SJSA1 (cell line): Measurements from ENCODE around the gene OR13H1. TPM values are rescaled to one million over a fixed set of nuclear protein-coding genes. Genes with fewer than 3 reads are reported as not detected.
"Not testable (repeated sequence)": the region's sequence is repeated elsewhere in the genome, so short reads cannot be mapped to it uniquely, and the experiment has no call there.

ENCODE experiments used
- DNase-seq, 2 experiments: peaks; one replicate each; pipeline ENCODE4 v3.0.0-alpha.2; 2015 to 2020; ENCODE audit warnings: low spot score in 2 of 2, low read depth in 1 of 2
- H3K27ac ChIP-seq: fragments of 250-450 bp; sonication (Bioruptor Pico); 2 replicates; pipeline ENCODE4 v1.5.1; 2020; ENCODE audit warnings: mild to moderate bottlenecking, moderate library complexity
- H3K27me3 ChIP-seq: fragments of 250-450 bp; sonication (Bioruptor Pico); replicated peaks from 2 replicates; pipeline ENCODE4 v1.5.1; 2020; ENCODE audit warnings: mild to moderate bottlenecking, moderate library complexity
- H3K36me3 ChIP-seq: fragments of 250-450 bp; sonication (Bioruptor Pico); 2 replicates; pipeline ENCODE4 v1.5.1; 2020; ENCODE audit warnings: mild to moderate bottlenecking
- H3K4me1 ChIP-seq: fragments of 250-450 bp; sonication (Bioruptor Pico); replicated peaks from 2 replicates; pipeline ENCODE4 v1.6.1; 2021; ENCODE audit warnings: mild to moderate bottlenecking
- H3K4me3 ChIP-seq: fragments of 250-450 bp; sonication (Bioruptor Pico); 2 replicates; pipeline ENCODE4 v1.5.1; 2020; ENCODE audit warnings: mild to moderate bottlenecking
- H3K9me3 ChIP-seq: fragments of 250-450 bp; sonication (Bioruptor Pico); replicated peaks from 2 replicates; pipeline ENCODE4 v1.5.1; 2020; ENCODE audit warnings: mild to moderate bottlenecking
- total RNA-seq: library from RNA; depleted of rRNA; stranded (reverse); fragments of >200 nt; shearing (Covaris generic); gene quantifications from 2 replicates; pipeline ENCODE4 v1.2.3, GENCODE V29; 2014

Gene OR13H1
- total RNA-seq, 1 experiment from 2014 or later = not detected

DNA sequence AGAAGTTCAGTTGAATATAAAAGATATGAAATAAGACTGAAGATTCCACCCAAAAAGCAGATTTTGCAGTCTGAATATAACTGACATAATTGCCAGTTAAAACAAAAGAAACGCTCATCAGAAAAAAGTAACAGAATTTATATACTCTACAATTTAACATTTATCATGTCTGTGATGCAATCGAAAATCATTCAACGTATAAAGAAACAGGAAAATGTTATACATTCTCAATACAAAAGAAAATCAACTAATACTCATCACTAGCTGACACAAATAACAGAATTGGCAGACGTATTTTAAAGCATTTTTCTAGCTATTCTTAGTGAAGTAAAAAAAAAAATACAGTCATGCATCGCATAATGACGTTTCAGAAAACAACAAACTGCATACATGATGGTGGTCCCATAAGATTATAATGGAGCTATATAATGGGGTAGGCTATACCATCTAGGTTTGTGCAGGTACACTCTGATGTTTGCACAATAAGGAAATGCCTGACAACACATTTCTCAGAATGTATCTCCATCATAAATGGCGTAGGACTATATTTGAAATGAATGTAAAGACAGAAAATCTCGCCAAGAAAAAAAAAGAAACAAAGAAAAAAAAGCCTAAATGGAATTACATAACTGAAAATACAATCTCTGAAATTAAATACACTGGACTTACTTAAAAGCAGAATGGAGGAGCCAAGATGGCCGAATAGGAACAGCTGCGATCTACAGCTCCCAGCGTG, 34.3 kb downstream of the OR13H1 start:
- H3K4me1 ChIP-seq = no peaks in the 10 kb centered on the region
- no peaks in the 10 kb centered on the region for H3K36me3 ChIP-seq
- no peak overlapping the region for H3K27ac ChIP-seq
- no peak overlapping the region for H3K4me3 ChIP-seq
- no peaks in the 10 kb centered on the region for H3K9me3 ChIP-seq
- H3K27me3 ChIP-seq = no peaks in the 10 kb centered on the region
- DNase-seq = no peak

- DNase-seq, H3K4me1 ChIP-seq, H3K4me3 ChIP-seq, H3K27ac ChIP-seq, H3K27me3 ChIP-seq, H3K36me3 ChIP-seq, H3K9me3 ChIP-seq: not testable (repeated sequence)
Observed at GRCh38 chrX:131578735-131579367, 35.0 kb downstream of the OR13H1 start.

- no peak overlapping the region for H3K27ac ChIP-seq
- no peaks in the 10 kb centered on the region for H3K9me3 ChIP-seq
- no peaks in the 10 kb centered on the region for H3K27me3 ChIP-seq
- H3K36me3 ChIP-seq = no peaks in the 10 kb centered on the region
- DNase-seq = no peak
- H3K4me1 ChIP-seq = no peaks in the 10 kb centered on the region
- no peak overlapping the region for H3K4me3 ChIP-seq
Observed at GRCh38 chrX:131588995-131589394, 45.1 kb downstream of the OR13H1 start.
